Measurements from ENCODE around the gene MYOC. TPM values are rescaled to one million over a fixed set of nuclear protein-coding genes. Genes with fewer than 3 reads are reported as not detected.
"Not testable (repeated sequence)": the region's sequence is repeated elsewhere in the genome, so short reads cannot be mapped to it uniquely, and the experiment has no call there.

MYOC gene
- polyA plus RNA-seq, 1 of the 3 experiments (the other 2 are of a cell fraction), result not detected

DNA sequence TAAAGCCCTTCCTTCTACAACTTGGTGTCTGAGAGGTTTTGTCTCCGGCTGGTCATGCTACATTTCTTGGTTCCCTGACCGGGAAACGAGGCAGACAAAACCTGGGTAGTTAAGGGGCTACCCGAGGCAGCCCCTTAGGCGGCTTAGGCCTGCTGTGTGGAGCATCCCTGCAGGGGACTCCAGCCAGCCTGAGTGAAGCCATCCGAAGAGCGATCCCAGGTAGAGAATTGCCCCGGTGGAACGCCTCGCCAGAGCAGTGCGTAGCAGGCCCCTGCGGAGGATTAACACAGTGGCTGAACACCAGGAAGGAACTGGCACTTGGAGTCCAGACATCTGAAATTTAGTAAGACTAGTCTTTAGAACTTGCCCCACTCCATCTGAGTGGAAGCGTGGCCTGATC, 51.6 kb downstream of the MYOC start:
- Histone ChIP-seq H2AFZ (ENCODE audit: low read depth) (no peak overlapping the region), H3K4me3 (ENCODE audit: low read depth in 2 of 2, low read length in 1 of 2) (no peak overlapping the region), H3K9ac (no peak overlapping the region), H3K27ac (ENCODE audit: low read depth in 2 of 2, low read length in 1 of 2) (no peak overlapping the region), H3K27me3 (ENCODE audit: insufficient read depth) (no peaks in the 10 kb centered on the region), H3K36me3 (replicated peaks in 1 of 2; ENCODE audit: control insufficient read depth in 1 of 2, insufficient read depth in 2 of 2, low read length in 1 of 2) (peaks cover 6 to 12% of the 10 kb centered on the region in 2 experiments), H3K79me2 (ENCODE audit: insufficient read depth) (no peaks in the 10 kb centered on the region), H3K4me1 (ENCODE audit: control insufficient read depth in 1 of 2, insufficient read depth in 2 of 2, low read depth in 1 of 2, low read length in 1 of 2) (0 out of 4 replicates have a peak, but pooled peaks cover 0 to 7% of the 10 kb centered on the region in 2 experiments), H4K20me1 (ENCODE audit: insufficient read depth) (no peaks in the 10 kb centered on the region), H3F3A (replicated peaks; ENCODE audit: insufficient read depth) (peaks cover 7% of the 10 kb centered on the region), H3K9me2 (no peaks in the 10 kb centered on the region), H3K9me3 (no peaks in the 10 kb centered on the region), H3K4me2 (no peak overlapping the region)
- DNase-seq, result no peak
- WGBS (ENCODE audit: low lambda C conversion rate), result 88% methylated on average over 8 of the region's 13 CpGs
- POLR2A ChIA-PET, result no interaction called here
- CTCF ChIA-PET, result no interaction called here
- TF ChIP-seq FOXJ3 (CRISPR knock-in tag; IDR thresholded peaks at IDR 0.05) (no peak), EZH2phosphoT487 (IDR thresholded peaks at IDR 0.05; ENCODE audit: borderline replicate concordance, low read depth) (no peak), FOXM1 (IDR thresholded peaks at IDR 0.05; ENCODE audit: low read depth) (no peak), RCOR1 (IDR thresholded peaks at IDR 0.05; ENCODE audit: low read length) (no peak), GATA2 (CRISPR knock-in tag; IDR thresholded peaks at IDR 0.05) (no peak), TCF12 (IDR thresholded peaks at IDR 0.05) (no peak), YY1 (IDR thresholded peaks at IDR 0.05; ENCODE audit: low read depth) (no peak), MXI1 (IDR thresholded peaks at IDR 0.05; ENCODE audit: low read depth, low read length) (no peak), TAF1 (IDR thresholded peaks at IDR 0.05; ENCODE audit: borderline replicate concordance, low read depth, low read length) (no peak), TEAD4 (IDR thresholded peaks at IDR 0.05; ENCODE audit: borderline replicate concordance, insufficient read depth) (no peak)
- TF ChIP-seq, protein P1, sequence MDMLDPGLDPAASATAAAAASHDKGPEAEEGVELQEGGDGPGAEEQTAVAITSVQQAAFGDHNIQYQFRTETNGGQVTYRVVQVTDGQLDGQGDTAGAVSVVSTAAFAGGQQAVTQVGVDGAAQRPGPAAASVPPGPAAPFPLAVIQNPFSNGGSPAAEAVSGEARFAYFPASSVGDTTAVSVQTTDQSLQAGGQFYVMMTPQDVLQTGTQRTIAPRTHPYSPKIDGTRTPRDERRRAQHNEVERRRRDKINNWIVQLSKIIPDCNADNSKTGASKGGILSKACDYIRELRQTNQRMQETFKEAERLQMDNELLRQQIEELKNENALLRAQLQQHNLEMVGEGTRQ (IDR thresholded peaks at IDR 0.05; ENCODE audit: borderline replicate concordance, low read depth, low read length), result no peak

DNA sequence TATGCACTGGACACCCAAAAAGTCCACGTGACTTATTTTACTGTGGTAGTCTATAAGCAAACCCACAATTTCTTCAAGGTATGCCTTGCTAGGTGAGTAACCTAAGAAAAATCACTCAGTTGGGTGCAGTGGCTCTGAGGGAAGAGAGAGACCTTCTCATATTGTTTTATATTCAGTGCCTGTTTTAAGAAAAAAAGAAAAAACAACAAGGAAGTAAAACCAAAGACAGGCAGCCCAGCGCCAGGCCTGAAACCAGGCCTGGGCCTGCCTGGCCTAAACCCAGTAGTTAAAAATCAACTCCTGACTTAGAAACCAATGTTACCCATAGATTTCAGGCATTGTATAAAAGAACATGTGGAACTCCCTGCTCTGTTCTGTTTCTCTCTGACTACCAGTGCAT, 52.2 kb downstream of the MYOC start:
- POLR2A ChIA-PET; CTCF ChIA-PET; H3K4me2 ChIP-seq; H2AFZ ChIP-seq (ENCODE audit: low read depth); H3K4me3 ChIP-seq (ENCODE audit: low read depth in 2 of 2, low read length in 1 of 2); H3K9me3 ChIP-seq; H3K9ac ChIP-seq; H3K4me1 ChIP-seq (ENCODE audit: control insufficient read depth in 1 of 2, insufficient read depth in 2 of 2, low read depth in 1 of 2, low read length in 1 of 2); H4K20me1 ChIP-seq (ENCODE audit: insufficient read depth); DNase-seq; H3K79me2 ChIP-seq (ENCODE audit: insufficient read depth); H3K27ac ChIP-seq (ENCODE audit: low read depth in 2 of 2, low read length in 1 of 2); H3K27me3 ChIP-seq (ENCODE audit: insufficient read depth); H3K9me2 ChIP-seq: not testable (repeated sequence)
- Histone ChIP-seq H3F3A (replicated peaks; ENCODE audit: insufficient read depth) (peaks cover 12% of the 10 kb centered on the region), H3K36me3 (replicated peaks in 1 of 2; ENCODE audit: control insufficient read depth in 1 of 2, insufficient read depth in 2 of 2, low read length in 1 of 2) (peaks cover 8 to 12% of the 10 kb centered on the region in 2 experiments)
- 96% methylated on average over 2 of the region's 2 CpGs for WGBS (ENCODE audit: low lambda C conversion rate)

DNA sequence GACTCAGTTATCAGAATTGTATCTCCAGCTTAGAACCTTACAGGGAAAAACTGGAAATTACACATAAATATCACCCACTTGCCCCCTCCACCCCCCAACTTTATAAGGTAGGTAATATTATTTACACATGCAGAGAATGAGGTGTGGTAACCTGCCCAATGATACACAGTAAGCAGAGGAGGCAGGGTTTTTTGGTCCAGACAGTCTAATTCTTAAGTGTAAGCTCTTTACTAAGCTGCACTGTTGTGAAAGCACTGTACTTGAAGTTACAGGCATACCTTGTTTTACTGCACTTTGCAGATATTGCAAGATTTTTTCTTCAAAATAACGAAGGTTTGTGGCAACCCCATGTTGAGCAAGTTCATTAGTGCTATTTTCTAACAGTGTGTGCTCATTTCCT, 55.3 kb downstream of the MYOC start:
- Histone ChIP-seq H3K4me2 (no peak overlapping the region), H4K20me1 (ENCODE audit: insufficient read depth) (no peaks in the 10 kb centered on the region), H3K9ac (no peak overlapping the region), H3K4me3 (ENCODE audit: low read depth in 2 of 2, low read length in 1 of 2) (no peak overlapping the region), H3K27me3 (ENCODE audit: insufficient read depth) (no peaks in the 10 kb centered on the region), H3K9me2 (no peaks in the 10 kb centered on the region), H3K79me2 (ENCODE audit: insufficient read depth) (no peaks in the 10 kb centered on the region), H3F3A (replicated peaks; ENCODE audit: insufficient read depth) (peaks cover 18% of the 10 kb centered on the region), H3K9me3 (no peaks in the 10 kb centered on the region), H2AFZ (ENCODE audit: low read depth) (no peak overlapping the region), H3K4me1 (ENCODE audit: control insufficient read depth in 1 of 2, insufficient read depth in 2 of 2, low read depth in 1 of 2, low read length in 1 of 2) (0 out of 4 replicates have a peak, but pooled peaks cover 0 to 7% of the 10 kb centered on the region in 2 experiments), H3K36me3 (replicated peaks in 1 of 2; ENCODE audit: control insufficient read depth in 1 of 2, insufficient read depth in 2 of 2, low read length in 1 of 2) (peaks cover 23 to 25% of the 10 kb centered on the region in 2 experiments), H3K27ac (ENCODE audit: low read depth in 2 of 2, low read length in 1 of 2) (no peak overlapping the region)
- no peak for DNase-seq
- POLR2A ChIA-PET, result no interaction called here
- 96% methylated on average over 1 of the region's 1 CpG for WGBS (ENCODE audit: low lambda C conversion rate)
- CTCF ChIA-PET, result no interaction called here
- TF ChIP-seq ELF1 (IDR thresholded peaks at IDR 0.05), result no peak
- no peak for TF ChIP-seq NFIC (IDR thresholded peaks at IDR 0.05; ENCODE audit: borderline replicate concordance)
- TF ChIP-seq TEAD4 (IDR thresholded peaks at IDR 0.05; ENCODE audit: borderline replicate concordance, insufficient read depth), result no peak
- TF ChIP-seq, protein P2, sequence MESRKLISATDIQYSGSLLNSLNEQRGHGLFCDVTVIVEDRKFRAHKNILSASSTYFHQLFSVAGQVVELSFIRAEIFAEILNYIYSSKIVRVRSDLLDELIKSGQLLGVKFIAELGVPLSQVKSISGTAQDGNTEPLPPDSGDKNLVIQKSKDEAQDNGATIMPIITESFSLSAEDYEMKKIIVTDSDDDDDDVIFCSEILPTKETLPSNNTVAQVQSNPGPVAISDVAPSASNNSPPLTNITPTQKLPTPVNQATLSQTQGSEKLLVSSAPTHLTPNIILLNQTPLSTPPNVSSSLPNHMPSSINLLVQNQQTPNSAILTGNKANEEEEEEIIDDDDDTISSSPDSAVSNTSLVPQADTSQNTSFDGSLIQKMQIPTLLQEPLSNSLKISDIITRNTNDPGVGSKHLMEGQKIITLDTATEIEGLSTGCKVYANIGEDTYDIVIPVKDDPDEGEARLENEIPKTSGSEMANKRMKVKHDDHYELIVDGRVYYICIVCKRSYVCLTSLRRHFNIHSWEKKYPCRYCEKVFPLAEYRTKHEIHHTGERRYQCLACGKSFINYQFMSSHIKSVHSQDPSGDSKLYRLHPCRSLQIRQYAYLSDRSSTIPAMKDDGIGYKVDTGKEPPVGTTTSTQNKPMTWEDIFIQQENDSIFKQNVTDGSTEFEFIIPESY (IDR thresholded peaks at IDR 0.05; ENCODE audit: borderline replicate concordance, low read depth), result no peak
- no peak for TF ChIP-seq MEF2A (IDR thresholded peaks at IDR 0.05; ENCODE audit: borderline replicate concordance, low read depth)
- TF ChIP-seq, protein P3, sequence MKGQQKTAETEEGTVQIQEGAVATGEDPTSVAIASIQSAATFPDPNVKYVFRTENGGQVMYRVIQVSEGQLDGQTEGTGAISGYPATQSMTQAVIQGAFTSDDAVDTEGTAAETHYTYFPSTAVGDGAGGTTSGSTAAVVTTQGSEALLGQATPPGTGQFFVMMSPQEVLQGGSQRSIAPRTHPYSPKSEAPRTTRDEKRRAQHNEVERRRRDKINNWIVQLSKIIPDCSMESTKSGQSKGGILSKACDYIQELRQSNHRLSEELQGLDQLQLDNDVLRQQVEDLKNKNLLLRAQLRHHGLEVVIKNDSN (IDR thresholded peaks at IDR 0.05; ENCODE audit: borderline replicate concordance, low read depth), result no peak
- TF ChIP-seq, protein P1 (IDR thresholded peaks at IDR 0.05; ENCODE audit: borderline replicate concordance, low read depth, low read length), result no peak
- TF ChIP-seq, protein P4, sequence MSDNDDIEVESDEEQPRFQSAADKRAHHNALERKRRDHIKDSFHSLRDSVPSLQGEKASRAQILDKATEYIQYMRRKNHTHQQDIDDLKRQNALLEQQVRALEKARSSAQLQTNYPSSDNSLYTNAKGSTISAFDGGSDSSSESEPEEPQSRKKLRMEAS (IDR thresholded peaks at IDR 0.05; ENCODE audit: low read depth), result no peak
- TF ChIP-seq FOSL2 (IDR thresholded peaks at IDR 0.05; ENCODE audit: borderline replicate concordance, low read depth), result no peak
- TF ChIP-seq SMC3 (IDR thresholded peaks at IDR 0.05; ENCODE audit: low read depth, low read length), result no peak
